ENCODE measurements around the gene THADA.

THADA gene

GRCh38 chr2:43215673-43216255, 380.1 kb downstream of the THADA start:
- Histone ChIP-seq H3K4me3 (ENCODE audit: insufficient read depth, low read depth, low read length) (no peak overlapping the region), H3K27ac (ENCODE audit: insufficient read depth, low read depth, low read length, poor library complexity, severe bottlenecking) (no peak overlapping the region), H3K36me3 (ENCODE audit: control insufficient read depth, insufficient read depth, low read length) (no peaks in the 10 kb centered on the region), H3K9me3 (ENCODE audit: control insufficient read depth, low read length) (no peaks in the 10 kb centered on the region), H3K4me1 (ENCODE audit: control insufficient read depth, insufficient read depth, low read length) (peaks cover 32% of the 10 kb centered on the region), H3K27me3 (ENCODE audit: control insufficient read depth, insufficient read depth, low read length, poor library complexity, severe bottlenecking) (no peaks in the 10 kb centered on the region)
- WGBS, 2 experiments: 69 to 75% methylated on average over 5 of the region's 6 CpGs

- Histone ChIP-seq H3K36me3 (ENCODE audit: control insufficient read depth, insufficient read depth, low read length) (no peaks in the 10 kb centered on the region), H3K27ac (ENCODE audit: insufficient read depth, low read depth, low read length, poor library complexity, severe bottlenecking) (no peak overlapping the region), H3K4me3 (ENCODE audit: insufficient read depth, low read depth, low read length) (no peak overlapping the region), H3K27me3 (ENCODE audit: control insufficient read depth, insufficient read depth, low read length, poor library complexity, severe bottlenecking) (no peaks in the 10 kb centered on the region), H3K9me3 (ENCODE audit: control insufficient read depth, low read length) (no peaks in the 10 kb centered on the region), H3K4me1 (ENCODE audit: control insufficient read depth, insufficient read depth, low read length) (peaks cover 17% of the 10 kb centered on the region)
- 65 to 69% methylated on average over 5 of the region's 5 CpGs for WGBS, 2 experiments
These were observed 381.6 kb downstream of the THADA start for GRCh38 chr2:43214253-43214652.

GRCh38 chr2:43212931-43213330, 382.9 kb downstream of the THADA start:
- Histone ChIP-seq H3K4me3 (ENCODE audit: insufficient read depth, low read depth, low read length) (no peak overlapping the region), H3K4me1 (ENCODE audit: control insufficient read depth, insufficient read depth, low read length) (peaks cover 4% of the 10 kb centered on the region)
- WGBS, 2 experiments: 87 to 95% methylated on average over 3 of the region's 3 CpGs

GRCh38 chr2:43212216-43212835, 383.5 kb downstream of the THADA start:
- H3K4me1 ChIP-seq (ENCODE audit: control insufficient read depth, insufficient read depth, low read length): no peaks in the 10 kb centered on the region
- WGBS, 2 experiments: 94 to 96% methylated on average over 11 of the region's 11 CpGs

More at GRCh38 chr2:43212931-43213330, 382.9 kb downstream of the THADA start:
- Histone ChIP-seq H3K36me3 (ENCODE audit: control insufficient read depth, insufficient read depth, low read length) (no peaks in the 10 kb centered on the region), H3K27ac (ENCODE audit: insufficient read depth, low read depth, low read length, poor library complexity, severe bottlenecking) (no peak overlapping the region), H3K27me3 (ENCODE audit: control insufficient read depth, insufficient read depth, low read length, poor library complexity, severe bottlenecking) (no peaks in the 10 kb centered on the region), H3K9me3 (ENCODE audit: control insufficient read depth, low read length) (no peaks in the 10 kb centered on the region)

GRCh38 chr2:43210467-43211303, 385.2 kb downstream of the THADA start:
- H3K4me3 ChIP-seq (ENCODE audit: insufficient read depth, low read depth, low read length): no peak overlapping the region
- no peaks in the 10 kb centered on the region for H3K9me3 ChIP-seq (ENCODE audit: control insufficient read depth, low read length)
- 78 to 80% methylated on average over 23 of the region's 23 CpGs for WGBS, 2 experiments
- no peaks in the 10 kb centered on the region for H3K27me3 ChIP-seq (ENCODE audit: control insufficient read depth, insufficient read depth, low read length, poor library complexity, severe bottlenecking)
- no peaks in the 10 kb centered on the region for H3K36me3 ChIP-seq (ENCODE audit: control insufficient read depth, insufficient read depth, low read length)
- no peak overlapping the region for H3K27ac ChIP-seq (ENCODE audit: insufficient read depth, low read depth, low read length, poor library complexity, severe bottlenecking)
- H3K4me1 ChIP-seq (ENCODE audit: control insufficient read depth, insufficient read depth, low read length): no peaks in the 10 kb centered on the region

More at GRCh38 chr2:43212216-43212835, 383.5 kb downstream of the THADA start:
- H3K27ac ChIP-seq (ENCODE audit: insufficient read depth, low read depth, low read length, poor library complexity, severe bottlenecking): no peak overlapping the region
- H3K4me3 ChIP-seq (ENCODE audit: insufficient read depth, low read depth, low read length): no peak overlapping the region
- H3K9me3 ChIP-seq (ENCODE audit: control insufficient read depth, low read length): no peaks in the 10 kb centered on the region
- H3K36me3 ChIP-seq (ENCODE audit: control insufficient read depth, insufficient read depth, low read length): no peaks in the 10 kb centered on the region
- H3K27me3 ChIP-seq (ENCODE audit: control insufficient read depth, insufficient read depth, low read length, poor library complexity, severe bottlenecking): no peaks in the 10 kb centered on the region

- H3K4me1 ChIP-seq (ENCODE audit: control insufficient read depth, insufficient read depth, low read length): no peaks in the 10 kb centered on the region
- no peaks in the 10 kb centered on the region for H3K9me3 ChIP-seq (ENCODE audit: control insufficient read depth, low read length)
- no peaks in the 10 kb centered on the region for H3K27me3 ChIP-seq (ENCODE audit: control insufficient read depth, insufficient read depth, low read length, poor library complexity, severe bottlenecking)
- H3K4me3 ChIP-seq (ENCODE audit: insufficient read depth, low read depth, low read length): no peak overlapping the region
- H3K27ac ChIP-seq (ENCODE audit: insufficient read depth, low read depth, low read length, poor library complexity, severe bottlenecking): no peak overlapping the region
- H3K36me3 ChIP-seq (ENCODE audit: control insufficient read depth, insufficient read depth, low read length): no peaks in the 10 kb centered on the region
- WGBS, 2 experiments: 92 to 96% methylated on average over 6 of the region's 6 CpGs
These were observed 385.7 kb downstream of the THADA start for GRCh38 chr2:43210125-43210466.

- H3K4me3 ChIP-seq (ENCODE audit: insufficient read depth, low read depth, low read length): no peak overlapping the region
- no peaks in the 10 kb centered on the region for H3K4me1 ChIP-seq (ENCODE audit: control insufficient read depth, insufficient read depth, low read length)
- H3K36me3 ChIP-seq (ENCODE audit: control insufficient read depth, insufficient read depth, low read length): no peaks in the 10 kb centered on the region
- no peaks in the 10 kb centered on the region for H3K9me3 ChIP-seq (ENCODE audit: control insufficient read depth, low read length)
- H3K27me3 ChIP-seq (ENCODE audit: control insufficient read depth, insufficient read depth, low read length, poor library complexity, severe bottlenecking): no peaks in the 10 kb centered on the region
- 96 to 97% methylated on average over 5 of the region's 5 CpGs for WGBS, 2 experiments
- H3K27ac ChIP-seq (ENCODE audit: insufficient read depth, low read depth, low read length, poor library complexity, severe bottlenecking): no peak overlapping the region
These were observed 386.6 kb downstream of the THADA start for GRCh38 chr2:43209204-43209717.

GRCh38 chr2:43207553-43208300, 388.1 kb downstream of the THADA start:
- Histone ChIP-seq H3K27ac (ENCODE audit: insufficient read depth, low read depth, low read length, poor library complexity, severe bottlenecking) (no peak overlapping the region), H3K4me3 (ENCODE audit: insufficient read depth, low read depth, low read length) (no peak overlapping the region)

GRCh38 chr2:43206602-43207001, 389.2 kb downstream of the THADA start:
- 89 to 91% methylated on average over 7 of the region's 7 CpGs for WGBS, 2 experiments
- Histone ChIP-seq H3K36me3 (ENCODE audit: control insufficient read depth, insufficient read depth, low read length) (no peaks in the 10 kb centered on the region), H3K27ac (ENCODE audit: insufficient read depth, low read depth, low read length, poor library complexity, severe bottlenecking) (no peak overlapping the region), H3K9me3 (ENCODE audit: control insufficient read depth, low read length) (no peaks in the 10 kb centered on the region), H3K4me3 (ENCODE audit: insufficient read depth, low read depth, low read length) (no peak overlapping the region), H3K4me1 (ENCODE audit: control insufficient read depth, insufficient read depth, low read length) (no peaks in the 10 kb centered on the region), H3K27me3 (ENCODE audit: control insufficient read depth, insufficient read depth, low read length, poor library complexity, severe bottlenecking) (no peaks in the 10 kb centered on the region)

More at GRCh38 chr2:43207553-43208300, 388.1 kb downstream of the THADA start:
- no peaks in the 10 kb centered on the region for H3K27me3 ChIP-seq (ENCODE audit: control insufficient read depth, insufficient read depth, low read length, poor library complexity, severe bottlenecking)
- H3K36me3 ChIP-seq (ENCODE audit: control insufficient read depth, insufficient read depth, low read length): no peaks in the 10 kb centered on the region
- H3K9me3 ChIP-seq (ENCODE audit: control insufficient read depth, low read length): no peaks in the 10 kb centered on the region
- WGBS, 2 experiments: 71 to 79% methylated on average over 8 to 9 of the region's 9 CpGs
- no peaks in the 10 kb centered on the region for H3K4me1 ChIP-seq (ENCODE audit: control insufficient read depth, insufficient read depth, low read length)
